ENCODE results near the gene ACOX3. TPM values are rescaled to one million over a fixed set of nuclear protein-coding genes. Genes with fewer than 3 reads are reported as not detected.

Gene ACOX3
- total RNA-seq, 1 experiment from 2014 or later: 21.9 TPM

- no peak for DNase-seq (ENCODE audit: low spot score)
Observed at GRCh38 chr4:8322794-8323704, 117.5 kb downstream of the ACOX3 start.

DNA sequence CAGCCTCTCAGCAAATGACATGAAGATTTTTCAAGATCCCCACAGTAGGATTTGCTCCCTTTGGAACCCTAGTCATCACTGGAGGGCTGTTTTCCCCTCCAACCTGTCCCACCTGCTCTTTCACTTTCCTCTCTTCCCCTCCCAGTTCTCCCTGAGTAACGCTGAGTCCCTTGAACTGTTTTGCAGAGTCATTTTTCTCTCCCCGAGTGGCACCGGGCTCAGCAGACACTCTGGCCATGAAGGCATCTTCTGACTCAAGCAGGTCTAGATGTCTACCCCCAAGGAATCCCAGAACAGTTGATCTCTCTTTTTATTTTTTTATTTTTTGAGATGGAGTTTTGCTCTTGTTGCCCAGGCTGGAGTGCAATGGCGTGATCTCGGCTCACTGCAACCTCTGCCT, 118.8 kb downstream of the ACOX3 start:
- DNase-seq (ENCODE audit: low spot score): no peak

DNA sequence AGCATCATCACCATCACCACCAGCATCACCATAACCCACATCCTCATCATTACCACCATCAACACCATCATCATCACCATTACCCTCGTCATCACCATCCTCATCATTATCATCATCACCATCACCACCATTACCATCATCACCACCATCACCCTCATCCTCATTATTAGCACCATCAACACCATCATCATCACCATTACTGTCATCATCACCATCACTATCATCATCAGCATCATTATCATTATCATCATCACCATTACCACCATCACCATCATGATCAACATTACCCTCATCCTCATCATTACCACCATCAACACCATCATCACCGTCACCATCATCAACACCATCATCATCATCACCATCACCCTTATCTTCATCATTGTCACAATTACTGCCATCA, 119.3 kb downstream of the ACOX3 start:
- no peak for DNase-seq (ENCODE audit: low spot score)

GRCh38 chr4:8320386-8320750, 120.2 kb downstream of the ACOX3 start:
- no peak for DNase-seq (ENCODE audit: low spot score)

GRCh38 chr4:8319731-8320385, 120.7 kb downstream of the ACOX3 start:
- DNase-seq (ENCODE audit: low spot score): no peak

DNA sequence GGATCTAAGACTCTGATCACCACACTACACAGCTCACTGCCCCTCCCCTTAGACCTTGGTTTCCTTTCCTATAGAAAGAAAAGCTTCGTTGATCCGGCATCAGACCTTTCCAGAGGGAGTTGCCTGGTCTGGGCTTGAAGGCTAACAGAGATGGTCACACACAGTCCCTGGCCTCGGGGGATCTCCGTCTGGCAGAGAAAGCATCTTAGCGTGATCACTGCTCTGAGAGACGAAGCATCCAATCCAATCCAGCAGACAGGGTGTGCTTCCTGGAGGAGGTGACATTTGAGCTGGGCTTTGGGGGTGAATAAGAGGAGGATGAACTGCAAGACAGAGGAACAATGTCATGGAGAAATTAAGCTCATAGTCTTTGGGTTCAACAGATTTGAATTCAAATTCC, 121.5 kb downstream of the ACOX3 start:
- no peak for DNase-seq (ENCODE audit: low spot score)

DNA sequence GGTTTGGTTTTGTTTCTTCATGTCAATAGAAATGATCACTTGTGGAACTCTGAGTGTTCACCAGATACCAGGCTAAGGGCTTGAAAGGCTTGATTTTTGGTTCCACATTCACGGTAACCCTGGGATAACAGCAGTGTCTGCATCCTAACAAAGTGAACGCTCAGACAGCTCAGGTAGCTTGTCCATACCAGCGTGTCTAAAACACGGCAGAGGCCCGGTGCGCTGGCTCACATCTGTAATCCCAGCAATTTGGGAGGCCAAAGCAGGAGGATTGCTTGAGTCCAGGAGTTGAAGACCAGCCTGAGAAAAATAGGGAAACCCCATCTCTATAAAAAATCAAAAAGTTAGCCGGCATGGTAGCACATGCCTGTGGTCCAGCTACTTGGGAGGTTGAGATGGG, 122.0 kb downstream of the ACOX3 start:
- no peak for DNase-seq (ENCODE audit: low spot score)

DNA sequence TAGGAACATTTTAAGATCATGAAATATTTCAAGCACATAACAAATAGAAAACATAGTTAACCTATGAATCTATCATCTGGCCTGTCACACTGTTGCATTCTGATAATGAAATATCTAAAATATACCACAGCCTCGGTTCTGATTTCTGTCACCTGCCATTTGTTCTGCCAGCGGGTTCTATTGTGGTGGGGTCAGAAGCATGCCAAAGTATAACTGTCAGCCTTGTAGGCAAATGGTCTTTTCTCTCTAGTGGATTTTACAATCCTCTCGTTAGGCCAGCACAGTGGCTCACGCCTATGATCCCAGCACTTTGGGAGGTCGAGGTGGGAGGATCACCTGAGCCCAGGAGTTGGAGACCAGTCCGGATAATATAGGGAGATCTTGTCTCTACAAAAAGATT, 123.0 kb downstream of the ACOX3 start:
- DNase-seq (ENCODE audit: low spot score): no peak

DNA sequence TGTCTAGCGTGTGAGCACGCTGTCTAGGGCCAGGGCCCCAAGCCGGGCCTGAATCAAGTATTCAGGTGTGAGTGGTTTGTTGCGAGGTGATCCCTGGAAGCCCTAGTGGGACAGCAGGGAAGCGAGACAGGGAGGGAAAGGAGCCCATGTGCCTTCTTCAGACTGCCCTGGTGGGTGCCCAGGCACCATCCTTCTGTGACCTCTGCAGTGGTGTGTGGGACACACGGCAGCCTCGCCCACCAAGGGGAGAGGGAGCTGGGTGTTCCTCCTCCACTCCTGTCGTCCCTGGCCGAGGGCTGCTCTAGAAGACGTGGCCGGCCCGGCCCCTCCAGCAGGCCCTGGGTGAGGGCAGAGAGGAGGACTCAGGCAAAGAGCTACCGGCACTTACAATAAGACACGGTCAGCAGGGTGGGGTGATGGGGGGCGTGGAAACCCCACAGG, 123.6 kb downstream of the ACOX3 start:
- DNase-seq (ENCODE audit: low spot score): no peak

Other genes with a start within 250 kb of the ACOX3 start
- 7.2 and 10.0 TPM in 2 replicates for gene SH3TC1, start 241.4 kb downstream of the ACOX3 start, total RNA-seq (2014; rRNA removed; shearing (Covaris generic))
- gene HTRA3, start 171.0 kb downstream of the ACOX3 start, total RNA-seq (2014; rRNA removed; shearing (Covaris generic)): not detected in 2 replicates
- 8.4 and 10.0 TPM in 2 replicates for gene TRMT44, start 54 bp upstream of the ACOX3 start, total RNA-seq (2014; rRNA removed; shearing (Covaris generic))
- gene GPR78, start 139.7 kb upstream of the ACOX3 start, total RNA-seq (2014; rRNA removed; shearing (Covaris generic)): 0.12 and 0.59 TPM in 2 replicates
- 3.1 TPM in 2 replicates for gene CPZ, start 152.0 kb upstream of the ACOX3 start, total RNA-seq (2014; rRNA removed; shearing (Covaris generic))

Data from A172 (cell line).